WTC11 (cell line): Measurements from ENCODE around the gene DOK7. TPM values are rescaled to one million over a fixed set of nuclear protein-coding genes. Genes with fewer than 3 reads are reported as not detected.

Experiments
- ATAC-seq: fragments of 200-7000 bp; cut with Tn5 transposase; 2 replicates; pipeline ENCODE4 v1.10.0; 2021; ENCODE audit warnings: mild to moderate bottlenecking, moderate library complexity
- CTCF ChIA-PET: fragments of 300-600 bp; sonication (Branson Sonifier 250); formaldehyde crosslinking; loops from one replicate; lab custom pipeline; 2021; ENCODE audit warnings: antibody characterized with exemption; lab: Charles Lee
- POLR2A ChIA-PET: fragments of 350-600 bp; sonication (Branson Sonifier 250); formaldehyde crosslinking; loops from one replicate; lab custom pipeline; 2021; ENCODE audit warnings: antibody characterized with exemption; lab: Charles Lee
- DNase-seq: peaks from one replicate; pipeline ENCODE4 v3.0.0; 2021; ENCODE audit warnings: low spot score
- H3K27ac Mint-ChIP-seq: 2 replicates; pipeline ENCODE4 v1.8.0; 2021; ENCODE audit warnings: mixed read lengths
- H3K27me3 Mint-ChIP-seq: 2 replicates; pipeline ENCODE4 v1.8.0; 2021; ENCODE audit warnings: low read depth, mild to moderate bottlenecking, moderate library complexity, mixed read lengths
- H3K36me3 Mint-ChIP-seq: 2 replicates; pipeline ENCODE4 v1.8.0; 2021; ENCODE audit warnings: mixed read lengths
- H3K4me1 Mint-ChIP-seq: 2 replicates; pipeline ENCODE4 v1.8.0; 2022; ENCODE audit warnings: mixed read lengths
- H3K4me3 Mint-ChIP-seq: 2 replicates; pipeline ENCODE4 v1.8.0; 2021; ENCODE audit warnings: mild to moderate bottlenecking, moderate library complexity, mixed read lengths
- H3K9me3 Mint-ChIP-seq: 2 replicates; pipeline ENCODE4 v1.8.0; 2021; ENCODE audit warnings: mixed read lengths
- CBFB ChIP-seq: sonication (generic); formaldehyde crosslinking; IDR thresholded peaks from 2 replicates; pipeline ENCODE4 v1.8.1; 2022; ENCODE audit warnings: mild to moderate bottlenecking, low read depth, missing genetic modification reagents
- ELF4 ChIP-seq: sonication (generic); formaldehyde crosslinking; IDR thresholded peaks from 2 replicates; pipeline ENCODE4 v1.8.1; 2022; ENCODE audit warnings: low read depth, mild to moderate bottlenecking, moderate library complexity, missing genetic modification reagents
- ETV6 ChIP-seq: sonication (generic); formaldehyde crosslinking; IDR thresholded peaks from 2 replicates; pipeline ENCODE4 v1.8.1; 2022; ENCODE audit warnings: mild to moderate bottlenecking, missing genetic modification reagents
- FOXJ3 ChIP-seq: sonication (generic); formaldehyde crosslinking; IDR thresholded peaks from 2 replicates; pipeline ENCODE4 v1.9.0; 2021; ENCODE audit warnings: missing genetic modification reagents, mild to moderate bottlenecking, borderline replicate concordance
- FOXP1 ChIP-seq: sonication (generic); formaldehyde crosslinking; IDR thresholded peaks from 2 replicates; pipeline ENCODE4 v1.8.0; 2022; ENCODE audit warnings: missing genetic modification reagents, mild to moderate bottlenecking, moderate library complexity, borderline replicate concordance
- HMGA2 ChIP-seq: fragments of 250-450 bp; sonication (Bioruptor Pico); IDR thresholded peaks from 2 replicates; pipeline ENCODE4 v1.4.0; 2021; ENCODE audit warnings: mild to moderate bottlenecking, moderate library complexity
- MLX ChIP-seq: sonication (generic); formaldehyde crosslinking; IDR thresholded peaks from 2 replicates; pipeline ENCODE4 v1.8.1; 2023; ENCODE audit warnings: mild to moderate bottlenecking, missing genetic modification reagents, moderate library complexity
- NR1H2 ChIP-seq: sonication (generic); formaldehyde crosslinking; IDR thresholded peaks from 2 replicates; pipeline ENCODE4 v1.9.0; 2021; ENCODE audit warnings: mild to moderate bottlenecking, moderate library complexity, missing genetic modification reagents
- NR2C2 ChIP-seq: sonication (generic); formaldehyde crosslinking; IDR thresholded peaks from 2 replicates; pipeline ENCODE4 v1.8.0; 2022; ENCODE audit warnings: mild to moderate bottlenecking, missing genetic modification reagents
- SP1 ChIP-seq: sonication (generic); formaldehyde crosslinking; conservative IDR thresholded peaks from 2 replicates; pipeline ENCODE4 v1.8.1; 2022; ENCODE audit warnings: missing genetic modification reagents
- TCF7 ChIP-seq: sonication (generic); formaldehyde crosslinking; IDR thresholded peaks from 2 replicates; pipeline ENCODE4 v1.8.0; 2022; ENCODE audit warnings: mild to moderate bottlenecking, low read depth, missing genetic modification reagents, moderate library complexity
- TEAD1 ChIP-seq: sonication (generic); formaldehyde crosslinking; IDR thresholded peaks from 2 replicates; pipeline ENCODE4 v1.8.0; 2022; ENCODE audit warnings: mild to moderate bottlenecking, missing genetic modification reagents
- USF2 ChIP-seq: sonication (generic); formaldehyde crosslinking; IDR thresholded peaks from 2 replicates; pipeline ENCODE4 v1.8.1; 2023; ENCODE audit warnings: mild to moderate bottlenecking, missing genetic modification reagents, moderate library complexity
- ZNF423 ChIP-seq: fragments of 250-450 bp; sonication (Bioruptor Pico); IDR thresholded peaks from 2 replicates; pipeline ENCODE4 v2.1.2; 2022; ENCODE audit warnings: mild to moderate bottlenecking, moderate library complexity
- total RNA-seq: library from RNA; stranded (reverse); gene quantifications from 3 replicates; pipeline ENCODE4 v1.2.3, GENCODE V29; 2021
- TF ChIP-seq, protein P1 (sequence below): sonication (generic); formaldehyde crosslinking; IDR thresholded peaks from 2 replicates; pipeline ENCODE4 v1.8.1; 2023; ENCODE audit warnings: mild to moderate bottlenecking, missing genetic modification reagents, borderline replicate concordance
- TF ChIP-seq, protein P2 (sequence below): sonication (generic); formaldehyde crosslinking; IDR thresholded peaks from 2 replicates; pipeline ENCODE4 v1.8.1; 2022; ENCODE audit warnings: missing genetic modification reagents, borderline replicate concordance
- TF ChIP-seq, protein P3 (sequence below): sonication (generic); formaldehyde crosslinking; conservative IDR thresholded peaks from 2 replicates; pipeline ENCODE4 v1.8.1; 2022; ENCODE audit warnings: mild to moderate bottlenecking, missing genetic modification reagents
- TF ChIP-seq, protein P4 (sequence below): fragments of 250-450 bp; sonication (Bioruptor Pico); IDR thresholded peaks from 2 replicates; pipeline ENCODE4 v1.9.0; 2021; ENCODE audit warnings: mild to moderate bottlenecking
- TF ChIP-seq, protein P5 (sequence below): sonication (generic); formaldehyde crosslinking; conservative IDR thresholded peaks from 2 replicates; pipeline ENCODE4 v1.8.1; 2023; ENCODE audit warnings: mild to moderate bottlenecking, low read depth, missing genetic modification reagents, moderate library complexity

Gene DOK7
- total RNA-seq, 1 experiment from 2014 or later = 0.22 TPM

DNA sequence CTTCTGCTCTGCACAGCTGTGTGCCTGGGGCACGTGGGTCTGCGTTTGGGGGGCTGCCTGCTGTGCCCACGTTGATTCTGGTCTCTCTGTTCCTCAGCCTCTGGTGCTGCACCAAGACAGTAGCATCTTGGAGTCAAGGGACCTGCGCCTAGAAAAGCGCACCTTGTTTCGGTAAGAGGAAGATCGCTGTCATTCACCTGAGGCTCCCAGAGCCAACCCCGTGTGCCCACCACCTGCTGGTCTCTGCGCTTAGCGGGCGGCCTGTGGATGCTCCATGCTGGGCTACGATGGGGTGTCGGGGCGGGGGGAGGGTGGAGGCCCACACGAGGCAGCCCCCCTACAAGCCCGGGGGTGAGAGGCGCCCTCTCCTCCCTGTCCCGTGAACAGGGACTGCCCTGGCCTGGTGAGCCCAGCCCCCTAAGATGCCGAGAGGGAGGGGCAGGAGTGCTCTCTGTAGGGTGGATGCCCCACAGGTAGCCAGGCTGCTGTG lies 40.3 kb upstream of the DOK7 start (continued):
- TF ChIP-seq, protein P1, sequence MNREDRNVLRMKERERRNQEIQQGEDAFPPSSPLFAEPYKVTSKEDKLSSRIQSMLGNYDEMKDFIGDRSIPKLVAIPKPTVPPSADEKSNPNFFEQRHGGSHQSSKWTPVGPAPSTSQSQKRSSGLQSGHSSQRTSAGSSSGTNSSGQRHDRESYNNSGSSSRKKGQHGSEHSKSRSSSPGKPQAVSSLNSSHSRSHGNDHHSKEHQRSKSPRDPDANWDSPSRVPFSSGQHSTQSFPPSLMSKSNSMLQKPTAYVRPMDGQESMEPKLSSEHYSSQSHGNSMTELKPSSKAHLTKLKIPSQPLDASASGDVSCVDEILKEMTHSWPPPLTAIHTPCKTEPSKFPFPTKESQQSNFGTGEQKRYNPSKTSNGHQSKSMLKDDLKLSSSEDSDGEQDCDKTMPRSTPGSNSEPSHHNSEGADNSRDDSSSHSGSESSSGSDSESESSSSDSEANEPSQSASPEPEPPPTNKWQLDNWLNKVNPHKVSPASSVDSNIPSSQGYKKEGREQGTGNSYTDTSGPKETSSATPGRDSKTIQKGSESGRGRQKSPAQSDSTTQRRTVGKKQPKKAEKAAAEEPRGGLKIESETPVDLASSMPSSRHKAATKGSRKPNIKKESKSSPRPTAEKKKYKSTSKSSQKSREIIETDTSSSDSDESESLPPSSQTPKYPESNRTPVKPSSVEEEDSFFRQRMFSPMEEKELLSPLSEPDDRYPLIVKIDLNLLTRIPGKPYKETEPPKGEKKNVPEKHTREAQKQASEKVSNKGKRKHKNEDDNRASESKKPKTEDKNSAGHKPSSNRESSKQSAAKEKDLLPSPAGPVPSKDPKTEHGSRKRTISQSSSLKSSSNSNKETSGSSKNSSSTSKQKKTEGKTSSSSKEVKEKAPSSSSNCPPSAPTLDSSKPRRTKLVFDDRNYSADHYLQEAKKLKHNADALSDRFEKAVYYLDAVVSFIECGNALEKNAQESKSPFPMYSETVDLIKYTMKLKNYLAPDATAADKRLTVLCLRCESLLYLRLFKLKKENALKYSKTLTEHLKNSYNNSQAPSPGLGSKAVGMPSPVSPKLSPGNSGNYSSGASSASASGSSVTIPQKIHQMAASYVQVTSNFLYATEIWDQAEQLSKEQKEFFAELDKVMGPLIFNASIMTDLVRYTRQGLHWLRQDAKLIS (CRISPR knock-in tag) = no peak

DNA sequence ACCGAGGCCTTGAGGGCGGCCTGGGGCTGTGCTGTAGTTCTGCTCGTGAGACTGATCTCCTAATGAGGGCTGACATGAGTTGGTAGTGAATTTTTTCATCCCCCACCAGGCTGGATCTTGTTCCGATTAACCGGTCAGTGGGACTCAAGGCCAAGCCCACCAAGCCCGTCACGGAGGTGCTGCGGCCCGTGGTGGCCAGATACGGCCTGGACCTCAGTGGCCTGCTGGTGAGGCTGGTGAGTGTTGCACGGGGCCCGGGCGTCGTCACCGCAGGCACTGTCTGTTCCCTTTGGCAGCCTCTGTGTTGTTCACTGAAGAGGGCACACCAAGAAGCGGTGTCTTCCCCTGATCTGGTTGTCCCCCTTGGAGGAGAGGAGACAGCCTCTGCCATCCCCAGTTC lies 39.7 kb upstream of the DOK7 start:
- H3K9me3 Mint-ChIP-seq = no peaks in the 10 kb centered on the region
- CTCF ChIA-PET = no interaction called here
- H3K4me1 Mint-ChIP-seq = no peaks in the 10 kb centered on the region
- no peak overlapping the region for H3K27ac Mint-ChIP-seq
- H3K4me3 Mint-ChIP-seq = no peak overlapping the region
- TF ChIP-seq HMGA2 (no peak), TCF7 (CRISPR knock-in tag) (no peak), FOXP1 (CRISPR knock-in tag) (no peak), FOXJ3 (CRISPR knock-in tag) (no peak), ELF4 (CRISPR knock-in tag) (no peak), MLX (CRISPR knock-in tag) (no peak), SP1 (CRISPR knock-in tag) (no peak), ZNF423 (CRISPR knock-in tag) (no peak), NR1H2 (CRISPR knock-in tag) (no peak), TEAD1 (CRISPR knock-in tag) (no peak), ETV6 (CRISPR knock-in tag) (no peak), NR2C2 (CRISPR knock-in tag) (no peak), CBFB (CRISPR knock-in tag) (no peak), USF2 (CRISPR knock-in tag) (no peak)
- TF ChIP-seq, protein P2, sequence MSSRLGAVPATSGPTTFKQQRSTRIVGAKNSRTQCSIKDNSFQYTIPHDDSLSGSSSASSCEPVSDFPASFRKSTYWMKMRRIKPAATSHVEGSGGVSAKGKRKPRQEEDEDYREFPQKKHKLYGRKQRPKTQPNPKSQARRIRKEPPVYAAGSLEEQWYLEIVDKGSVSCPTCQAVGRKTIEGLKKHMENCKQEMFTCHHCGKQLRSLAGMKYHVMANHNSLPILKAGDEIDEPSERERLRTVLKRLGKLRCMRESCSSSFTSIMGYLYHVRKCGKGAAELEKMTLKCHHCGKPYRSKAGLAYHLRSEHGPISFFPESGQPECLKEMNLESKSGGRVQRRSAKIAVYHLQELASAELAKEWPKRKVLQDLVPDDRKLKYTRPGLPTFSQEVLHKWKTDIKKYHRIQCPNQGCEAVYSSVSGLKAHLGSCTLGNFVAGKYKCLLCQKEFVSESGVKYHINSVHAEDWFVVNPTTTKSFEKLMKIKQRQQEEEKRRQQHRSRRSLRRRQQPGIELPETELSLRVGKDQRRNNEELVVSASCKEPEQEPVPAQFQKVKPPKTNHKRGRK (CRISPR knock-in tag) = no peak
- TF ChIP-seq, protein P3, sequence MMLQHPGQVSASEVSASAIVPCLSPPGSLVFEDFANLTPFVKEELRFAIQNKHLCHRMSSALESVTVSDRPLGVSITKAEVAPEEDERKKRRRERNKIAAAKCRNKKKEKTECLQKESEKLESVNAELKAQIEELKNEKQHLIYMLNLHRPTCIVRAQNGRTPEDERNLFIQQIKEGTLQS (CRISPR knock-in tag) = no peak
- H3K27me3 Mint-ChIP-seq = no peaks in the 10 kb centered on the region
- H3K36me3 Mint-ChIP-seq = no peaks in the 10 kb centered on the region
- POLR2A ChIA-PET = no interaction called here
- DNase-seq (no peak), ATAC-seq (no peak)

- ChIA-PET CTCF (interaction anchor here (1.8 kb wide), 1 partner anchor 11 kb away, joined by 7 read pairs; no protein-coding TSS in a partner anchor), POLR2A (no interaction called here)
- Mint-ChIP-seq H3K4me3 (no peak overlapping the region), H3K36me3 (no peaks in the 10 kb centered on the region), H3K27ac (no peak overlapping the region), H3K9me3 (no peaks in the 10 kb centered on the region), H3K27me3 (no peaks in the 10 kb centered on the region), H3K4me1 (no peaks in the 10 kb centered on the region)
- ATAC-seq (no peak), DNase-seq (no peak)
- TF ChIP-seq, protein P4, sequence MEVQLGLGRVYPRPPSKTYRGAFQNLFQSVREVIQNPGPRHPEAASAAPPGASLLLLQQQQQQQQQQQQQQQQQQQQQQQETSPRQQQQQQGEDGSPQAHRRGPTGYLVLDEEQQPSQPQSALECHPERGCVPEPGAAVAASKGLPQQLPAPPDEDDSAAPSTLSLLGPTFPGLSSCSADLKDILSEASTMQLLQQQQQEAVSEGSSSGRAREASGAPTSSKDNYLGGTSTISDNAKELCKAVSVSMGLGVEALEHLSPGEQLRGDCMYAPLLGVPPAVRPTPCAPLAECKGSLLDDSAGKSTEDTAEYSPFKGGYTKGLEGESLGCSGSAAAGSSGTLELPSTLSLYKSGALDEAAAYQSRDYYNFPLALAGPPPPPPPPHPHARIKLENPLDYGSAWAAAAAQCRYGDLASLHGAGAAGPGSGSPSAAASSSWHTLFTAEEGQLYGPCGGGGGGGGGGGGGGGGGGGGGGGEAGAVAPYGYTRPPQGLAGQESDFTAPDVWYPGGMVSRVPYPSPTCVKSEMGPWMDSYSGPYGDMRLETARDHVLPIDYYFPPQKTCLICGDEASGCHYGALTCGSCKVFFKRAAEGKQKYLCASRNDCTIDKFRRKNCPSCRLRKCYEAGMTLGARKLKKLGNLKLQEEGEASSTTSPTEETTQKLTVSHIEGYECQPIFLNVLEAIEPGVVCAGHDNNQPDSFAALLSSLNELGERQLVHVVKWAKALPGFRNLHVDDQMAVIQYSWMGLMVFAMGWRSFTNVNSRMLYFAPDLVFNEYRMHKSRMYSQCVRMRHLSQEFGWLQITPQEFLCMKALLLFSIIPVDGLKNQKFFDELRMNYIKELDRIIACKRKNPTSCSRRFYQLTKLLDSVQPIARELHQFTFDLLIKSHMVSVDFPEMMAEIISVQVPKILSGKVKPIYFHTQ (CRISPR knock-in tag) = no peak
- TF ChIP-seq TCF7 (CRISPR knock-in tag) (no peak), HMGA2 (no peak)
- TF ChIP-seq, protein P5, sequence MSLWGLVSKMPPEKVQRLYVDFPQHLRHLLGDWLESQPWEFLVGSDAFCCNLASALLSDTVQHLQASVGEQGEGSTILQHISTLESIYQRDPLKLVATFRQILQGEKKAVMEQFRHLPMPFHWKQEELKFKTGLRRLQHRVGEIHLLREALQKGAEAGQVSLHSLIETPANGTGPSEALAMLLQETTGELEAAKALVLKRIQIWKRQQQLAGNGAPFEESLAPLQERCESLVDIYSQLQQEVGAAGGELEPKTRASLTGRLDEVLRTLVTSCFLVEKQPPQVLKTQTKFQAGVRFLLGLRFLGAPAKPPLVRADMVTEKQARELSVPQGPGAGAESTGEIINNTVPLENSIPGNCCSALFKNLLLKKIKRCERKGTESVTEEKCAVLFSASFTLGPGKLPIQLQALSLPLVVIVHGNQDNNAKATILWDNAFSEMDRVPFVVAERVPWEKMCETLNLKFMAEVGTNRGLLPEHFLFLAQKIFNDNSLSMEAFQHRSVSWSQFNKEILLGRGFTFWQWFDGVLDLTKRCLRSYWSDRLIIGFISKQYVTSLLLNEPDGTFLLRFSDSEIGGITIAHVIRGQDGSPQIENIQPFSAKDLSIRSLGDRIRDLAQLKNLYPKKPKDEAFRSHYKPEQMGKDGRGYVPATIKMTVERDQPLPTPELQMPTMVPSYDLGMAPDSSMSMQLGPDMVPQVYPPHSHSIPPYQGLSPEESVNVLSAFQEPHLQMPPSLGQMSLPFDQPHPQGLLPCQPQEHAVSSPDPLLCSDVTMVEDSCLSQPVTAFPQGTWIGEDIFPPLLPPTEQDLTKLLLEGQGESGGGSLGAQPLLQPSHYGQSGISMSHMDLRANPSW (CRISPR knock-in tag) = no peak
These were observed 39.2 kb upstream of the DOK7 start for GRCh38 chr4:3423952-3424351.
